Right lobe of liver (tissue), 6 donors: ENCODE results near the gene PPP1R37. TPM values are rescaled to one million over a fixed set of nuclear protein-coding genes. Genes with fewer than 3 reads are reported as not detected.

Source experiments
- ATAC-seq, 4 donors: fragments of 200-7000 bp; cut with Tn5 transposase; one replicate each; pipeline ENCODE4 v1.9.1; 2020; ENCODE audit warnings: mild to moderate bottlenecking in 4 of 4, moderate library complexity in 4 of 4
- DNase-seq, 3 donors: peaks; one replicate each; pipeline ENCODE4 v3.0.0-alpha.2; 2020
- H3K27ac ChIP-seq, 3 donors: fragments of 200-600 bp; one replicate each; pipeline ENCODE4 v1.8.0; 2022
- H3K27me3 ChIP-seq, 2 donors: fragments of 200-600 bp; one replicate each; pipeline ENCODE4 v1.8.0; 2022
- H3K36me3 ChIP-seq, 4 donors: fragments of 200-600 bp; sonication (generic) in 1 of 4; one replicate each; pipeline versions ENCODE4 v1.5.1 to v1.8.0; 2017 to 2022; ENCODE audit warnings: control low read depth in 1 of 4
- H3K4me1 ChIP-seq, 4 donors: fragments of 200-600 bp; sonication (generic) in 1 of 4; one replicate each; pipeline versions ENCODE4 v1.5.1 to v1.8.0; 2017 to 2022; ENCODE audit warnings: control low read depth in 1 of 4
- H3K4me3 ChIP-seq, 3 donors: fragments of 200-600 bp; one replicate each; pipeline ENCODE4 v1.8.0; 2022
- H3K9me3 ChIP-seq, 4 donors: fragments of 200-600 bp; sonication (generic) in 1 of 4; one replicate each; pipeline versions ENCODE4 v1.5.1 to v1.8.0; 2017 to 2022; ENCODE audit warnings: control low read depth in 1 of 4
- POLR2A ChIP-seq: fragments of 450-650 bp; IDR thresholded peaks from one replicate; pipeline ENCODE4 v1.6.1; 2017; ENCODE audit warnings: antibody characterized with exemption, mild to moderate bottlenecking
- WGBS: methylation state at CpG from one replicate; pipeline ENCODE4 v1.1.6; 2018; ENCODE audit warnings: low coverage, low lambda C conversion rate; ENCODE audit not compliant: insufficient coverage; ENCODE audit errors: missing lambda C conversion rate; 5-methylcytosine and 5-hydroxymethylcytosine counted together
- intact Hi-C, 2 donors: fragments of 100-400 bp; cut with DNase I; formaldehyde crosslinking; loops; one replicate each; pipeline versions ENCODE4 v1.11.2 to v1.14.1; 2022
- long read RNA-seq: library from polyadenylated mRNA; unstranded; transcript quantifications from one replicate; pipeline ENCODE4 v2.0.0, GENCODE V29; 2019
- total RNA-seq, 6 experiments: library from RNA; depleted of rRNA in 2 of 6; stranded (reverse); fragments of >200 nt in 2 of 6; fragmentation: NEBNext Ultra II Directional in 3 of 6; extraction: Animal tissue kit (Norgen Biotek cat#: 25700) in 3 of 6; gene quantifications; one replicate each; pipeline versions ENCODE4 v1.1.0 to v1.2.4, GENCODE V29; 2016 to 2023
- TF ChIP-seq, protein P1 (sequence below), 4 donors: fragments of 200-600 bp in 3 of 4; fragments of 450-650 bp in 1 of 4; IDR thresholded peaks; one replicate each; pipeline versions ENCODE4 v1.5.1 to v1.8.0; 2016 to 2022; ENCODE audit warnings: antibody characterized with exemption in 4 of 4, mild to moderate bottlenecking in 2 of 4
- donor health status: DM: no; HTN: yes; CAD: no.
- donor health status: DM: no; HTN: no; CAD: no.
- donor health status: DM: no; HTN: no; CAD: no.
- donor health status: DM: no; HTN: yes; CAD: no.
- donor health status: DM: no; HTN: yes; CAD: no.

Gene PPP1R37, protein sequence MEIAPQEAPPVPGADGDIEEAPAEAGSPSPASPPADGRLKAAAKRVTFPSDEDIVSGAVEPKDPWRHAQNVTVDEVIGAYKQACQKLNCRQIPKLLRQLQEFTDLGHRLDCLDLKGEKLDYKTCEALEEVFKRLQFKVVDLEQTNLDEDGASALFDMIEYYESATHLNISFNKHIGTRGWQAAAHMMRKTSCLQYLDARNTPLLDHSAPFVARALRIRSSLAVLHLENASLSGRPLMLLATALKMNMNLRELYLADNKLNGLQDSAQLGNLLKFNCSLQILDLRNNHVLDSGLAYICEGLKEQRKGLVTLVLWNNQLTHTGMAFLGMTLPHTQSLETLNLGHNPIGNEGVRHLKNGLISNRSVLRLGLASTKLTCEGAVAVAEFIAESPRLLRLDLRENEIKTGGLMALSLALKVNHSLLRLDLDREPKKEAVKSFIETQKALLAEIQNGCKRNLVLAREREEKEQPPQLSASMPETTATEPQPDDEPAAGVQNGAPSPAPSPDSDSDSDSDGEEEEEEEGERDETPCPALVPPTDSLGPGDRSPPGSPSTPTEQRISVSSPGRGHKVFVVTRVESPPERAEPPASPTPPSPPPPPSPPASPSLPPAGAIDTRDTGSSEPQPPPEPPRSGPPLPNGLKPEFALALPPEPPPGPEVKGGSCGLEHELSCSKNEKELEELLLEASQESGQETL
- total RNA-seq, result 10 to 100 TPM; 10.1 to 14.3 (median 11.0) TPM
- long read RNA-seq, result 0 reads

DNA sequence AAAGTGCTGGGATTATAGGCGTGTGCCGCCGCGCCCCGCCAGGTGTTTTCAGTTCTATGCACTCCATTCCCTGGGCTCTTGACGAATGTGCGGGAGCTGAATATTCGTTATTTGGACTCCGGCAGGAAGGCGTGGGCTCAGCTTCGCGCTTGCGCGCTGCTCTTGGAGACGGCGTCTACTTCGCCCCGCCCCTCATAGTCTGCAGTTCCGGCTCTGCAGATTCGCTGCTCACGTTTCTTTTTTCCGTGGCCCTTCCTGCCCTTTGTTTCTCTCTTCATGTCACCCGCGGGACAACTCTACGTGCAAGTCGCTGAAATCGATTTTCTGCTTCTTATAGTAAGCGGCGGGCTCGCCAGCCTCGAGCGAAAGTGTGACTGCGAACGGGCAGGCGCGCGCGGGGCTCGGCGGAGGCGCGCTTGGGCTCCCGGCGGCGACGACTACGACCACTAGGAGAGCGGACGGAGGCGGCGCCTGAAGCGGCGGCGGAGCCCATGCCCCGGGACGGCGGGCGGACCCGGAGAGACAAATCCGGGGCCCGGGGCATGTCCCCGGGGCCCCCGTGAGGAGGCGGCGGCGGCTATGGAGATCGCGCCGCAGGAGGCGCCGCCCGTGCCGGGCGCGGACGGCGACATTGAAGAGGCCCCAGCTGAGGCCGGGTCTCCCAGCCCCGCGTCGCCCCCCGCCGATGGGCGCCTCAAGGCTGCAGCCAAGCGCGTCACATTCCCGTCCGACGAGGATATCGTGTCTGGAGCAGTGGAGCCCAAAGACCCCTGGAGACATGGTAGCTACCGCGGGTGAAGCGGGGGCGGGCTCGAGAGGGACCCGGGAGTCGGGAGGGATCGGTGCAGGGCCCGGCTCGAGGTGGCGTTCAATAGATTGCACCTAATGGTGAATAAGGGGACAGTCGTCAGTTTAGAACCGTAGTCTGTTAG lies at the start of gene PPP1R37:
Gene PPP1R37, plus strand, starts transcription at position 433 of the 932 bp plus-strand sequence. Its CDS starts 147 bp downstream, at position 580.
- TF ChIP-seq POLR2A, result peak; percentile 42
- TF ChIP-seq, protein P1, sequence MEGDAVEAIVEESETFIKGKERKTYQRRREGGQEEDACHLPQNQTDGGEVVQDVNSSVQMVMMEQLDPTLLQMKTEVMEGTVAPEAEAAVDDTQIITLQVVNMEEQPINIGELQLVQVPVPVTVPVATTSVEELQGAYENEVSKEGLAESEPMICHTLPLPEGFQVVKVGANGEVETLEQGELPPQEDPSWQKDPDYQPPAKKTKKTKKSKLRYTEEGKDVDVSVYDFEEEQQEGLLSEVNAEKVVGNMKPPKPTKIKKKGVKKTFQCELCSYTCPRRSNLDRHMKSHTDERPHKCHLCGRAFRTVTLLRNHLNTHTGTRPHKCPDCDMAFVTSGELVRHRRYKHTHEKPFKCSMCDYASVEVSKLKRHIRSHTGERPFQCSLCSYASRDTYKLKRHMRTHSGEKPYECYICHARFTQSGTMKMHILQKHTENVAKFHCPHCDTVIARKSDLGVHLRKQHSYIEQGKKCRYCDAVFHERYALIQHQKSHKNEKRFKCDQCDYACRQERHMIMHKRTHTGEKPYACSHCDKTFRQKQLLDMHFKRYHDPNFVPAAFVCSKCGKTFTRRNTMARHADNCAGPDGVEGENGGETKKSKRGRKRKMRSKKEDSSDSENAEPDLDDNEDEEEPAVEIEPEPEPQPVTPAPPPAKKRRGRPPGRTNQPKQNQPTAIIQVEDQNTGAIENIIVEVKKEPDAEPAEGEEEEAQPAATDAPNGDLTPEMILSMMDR (IDR thresholded peaks at IDR 0.05), result peak in 3 of 4 donors; percentile 20 to 47 (median 26)
- H3K4me3 ChIP-seq, result peak within 1 kb of the TSS; percentile 99
- no peaks in the 10 kb centered on the region for H3K9me3 ChIP-seq
- WGBS, result 0% methylated on average over 60 of the region's 103 CpGs
- peak within 1 kb of the TSS; percentile 91 to 96 (median 93) for H3K27ac ChIP-seq
- peaks cover 0 to 29% (median 4%) of the 10 kb centered on the region in 4 donors for H3K4me1 ChIP-seq
- DNase-seq, result peak; percentile 94 to 96 (median 95)
- H3K27me3 ChIP-seq, result no peaks in the 10 kb centered on the region
- intact Hi-C loops, result no loop called here
- peaks cover 0 to 4% (median 0%) of the 10 kb centered on the region in 4 donors for H3K36me3 ChIP-seq
- ATAC-seq, result peak; percentile 77 to 85 (median 78)

DNA sequence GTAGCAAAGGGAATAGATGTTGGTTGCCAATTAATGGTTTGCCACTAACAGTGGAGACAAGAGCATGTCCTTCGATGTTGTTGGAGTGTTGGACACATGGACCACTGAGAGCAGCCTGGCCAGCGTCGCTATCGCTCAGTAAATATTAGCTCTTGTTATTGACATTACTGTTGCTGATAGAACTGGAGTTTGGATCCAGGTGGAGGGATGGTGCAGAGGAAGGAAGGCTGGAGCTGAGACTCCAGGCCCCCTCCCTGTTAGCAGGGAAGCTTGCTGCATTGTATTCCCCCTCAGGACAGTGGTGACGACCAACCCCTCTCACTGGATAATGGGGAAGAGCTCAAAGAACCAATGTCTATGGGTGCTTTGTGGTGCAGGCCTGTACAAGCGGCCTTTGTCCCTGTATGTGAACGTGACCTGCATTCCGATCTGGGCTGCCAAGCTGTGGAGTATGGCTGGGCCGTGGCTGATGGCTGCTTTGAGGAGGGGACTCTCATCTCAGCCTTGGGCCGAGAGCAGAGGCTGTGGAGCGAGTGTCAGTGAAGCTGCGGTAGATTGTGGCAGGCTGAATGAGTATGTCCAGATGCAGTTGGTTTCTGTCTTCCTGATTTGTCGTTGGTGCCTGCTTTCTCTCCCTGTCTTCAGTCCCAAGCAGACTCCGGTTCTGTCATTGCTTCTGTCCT lies 47.2 kb upstream of the PPP1R37 start:
- peaks cover 4 to 37% (median 10%) of the 10 kb centered on the region in 4 donors for H3K36me3 ChIP-seq
- intact Hi-C loops, result no loop called here
- peaks cover 0 to 72% (median 31%) of the 10 kb centered on the region in 4 donors for H3K4me1 ChIP-seq

DNA sequence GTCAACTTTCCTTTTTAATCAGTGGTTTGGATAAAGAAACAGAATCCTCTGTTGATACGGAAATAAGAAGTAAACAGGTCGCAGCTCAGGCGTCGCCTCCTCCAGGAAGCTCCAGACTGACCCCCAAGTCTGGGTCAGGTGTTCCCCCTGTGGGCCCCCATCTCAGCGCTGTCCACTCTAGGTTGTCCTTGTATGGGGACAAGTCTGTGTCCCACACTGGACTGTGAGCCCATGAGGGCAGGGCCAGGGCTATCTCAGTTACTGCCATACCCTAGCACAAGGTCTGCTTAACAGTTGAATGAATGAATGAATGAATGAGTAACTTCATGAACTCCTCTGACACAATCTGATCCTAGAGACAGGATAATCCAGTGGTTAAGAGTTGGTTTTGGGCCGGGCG lies 46.6 kb upstream of the PPP1R37 start:
- TF ChIP-seq POLR2A, result no peak
- TF ChIP-seq, protein P1 (IDR thresholded peaks at IDR 0.05), result no peak
- DNase-seq (no peak), ATAC-seq (no peak)
- peak overlapping the region in 2 of 3 donors; percentile 71 to 82 for H3K27ac ChIP-seq
- 29% methylated on average over 6 of the region's 7 CpGs for WGBS
- intact Hi-C loops, result no loop called here
- peaks cover 4 to 32% (median 8%) of the 10 kb centered on the region in 4 donors for H3K36me3 ChIP-seq
- no peaks in the 10 kb centered on the region for H3K27me3 ChIP-seq
- H3K4me1 ChIP-seq, result peaks cover 0 to 67% (median 31%) of the 10 kb centered on the region in 4 donors
- peak overlapping the region in 2 of 3 donors; percentile 21 to 27 for H3K4me3 ChIP-seq
- H3K9me3 ChIP-seq, result no peaks in the 10 kb centered on the region

More for the DNA sequence above, 47.2 kb upstream of the PPP1R37 start:
- no peaks in the 10 kb centered on the region for H3K9me3 ChIP-seq
- ATAC-seq (peak; percentile 81 to 85 (median 82)), DNase-seq (peak; percentile 54 to 84 (median 79))
- H3K27ac ChIP-seq, result peak overlapping the region in 2 of 3 donors; percentile 71 to 82
- TF ChIP-seq POLR2A, result no peak
- TF ChIP-seq, protein P1 (IDR thresholded peaks at IDR 0.05), result no peak
- H3K4me3 ChIP-seq, result peak overlapping the region in 2 of 3 donors; percentile 21 to 27
- 27% methylated on average over 8 of the region's 14 CpGs for WGBS
- no peaks in the 10 kb centered on the region for H3K27me3 ChIP-seq
